HG03575 (cell line): Measurements from ENCODE around the gene POLR1H.

ENCODE experiments used
- ATAC-seq: cut with Tn5 transposase; IDR thresholded peaks from one replicate; pipeline ENCODE4 v1.9.1; 2021; ENCODE audit not compliant: unreplicated experiment, insufficient number of reproducible peaks, low FRiP score; ENCODE audit errors: extremely low read depth

POLR1H gene

DNA sequence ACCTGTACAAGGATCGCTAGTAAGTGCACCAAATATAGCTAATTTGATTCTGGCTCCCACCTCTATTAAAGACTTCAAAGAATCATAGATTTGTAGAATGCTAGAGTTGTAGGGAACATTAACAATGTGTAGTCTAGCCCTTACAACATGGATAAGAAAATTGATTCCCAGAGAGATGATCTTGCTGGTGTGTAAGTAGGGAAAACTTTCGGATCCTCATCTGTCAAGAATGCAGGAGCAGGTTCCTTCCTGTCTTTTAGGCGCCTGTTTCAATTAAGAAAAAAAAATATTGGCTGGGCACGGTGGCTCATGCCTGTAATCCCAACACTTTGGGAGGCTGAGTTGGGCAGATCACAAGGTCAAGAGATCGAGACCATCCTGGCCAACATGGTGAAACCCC is 26.8 kb downstream of the POLR1H start:
- no peak for ATAC-seq

DNA sequence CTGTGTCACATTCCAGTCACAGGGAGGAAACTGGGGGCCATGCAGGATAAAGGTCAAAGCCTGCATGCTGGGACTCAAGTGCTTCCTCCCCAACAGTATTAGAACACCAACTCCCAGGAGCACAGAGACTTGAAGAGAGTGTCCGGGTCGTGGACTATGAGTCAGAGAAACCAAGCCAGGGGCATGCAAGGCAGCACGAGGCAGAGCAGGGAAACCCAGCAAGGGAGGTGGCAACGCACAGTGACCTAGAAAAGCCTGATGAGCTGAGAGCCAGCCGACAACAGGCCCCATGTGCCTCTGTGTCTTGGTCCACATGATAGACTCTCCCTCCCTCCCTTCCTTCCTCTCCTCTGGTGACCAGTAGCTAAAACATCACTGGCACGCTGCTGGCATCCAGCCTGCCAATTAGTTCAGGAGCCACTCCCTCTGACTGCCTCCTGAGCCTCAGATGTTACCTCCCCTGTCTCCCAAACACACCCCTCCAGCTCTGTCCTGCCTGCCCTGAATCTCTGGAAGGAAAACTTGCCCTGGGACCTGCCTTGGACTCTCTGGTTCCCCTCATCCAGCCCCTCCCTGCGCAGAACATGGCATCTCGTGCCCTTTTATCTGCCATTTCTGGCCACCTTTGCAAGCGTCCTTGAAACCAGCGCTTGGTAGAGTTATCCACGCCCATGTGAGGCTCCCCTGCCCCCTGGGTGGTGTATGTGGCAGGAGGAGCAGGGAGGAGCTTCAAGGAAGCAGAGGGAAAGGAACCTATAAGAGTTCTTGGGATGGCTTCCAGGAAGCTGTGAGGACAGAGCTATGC is 30.7 kb downstream of the POLR1H start:
- no peak for ATAC-seq

DNA sequence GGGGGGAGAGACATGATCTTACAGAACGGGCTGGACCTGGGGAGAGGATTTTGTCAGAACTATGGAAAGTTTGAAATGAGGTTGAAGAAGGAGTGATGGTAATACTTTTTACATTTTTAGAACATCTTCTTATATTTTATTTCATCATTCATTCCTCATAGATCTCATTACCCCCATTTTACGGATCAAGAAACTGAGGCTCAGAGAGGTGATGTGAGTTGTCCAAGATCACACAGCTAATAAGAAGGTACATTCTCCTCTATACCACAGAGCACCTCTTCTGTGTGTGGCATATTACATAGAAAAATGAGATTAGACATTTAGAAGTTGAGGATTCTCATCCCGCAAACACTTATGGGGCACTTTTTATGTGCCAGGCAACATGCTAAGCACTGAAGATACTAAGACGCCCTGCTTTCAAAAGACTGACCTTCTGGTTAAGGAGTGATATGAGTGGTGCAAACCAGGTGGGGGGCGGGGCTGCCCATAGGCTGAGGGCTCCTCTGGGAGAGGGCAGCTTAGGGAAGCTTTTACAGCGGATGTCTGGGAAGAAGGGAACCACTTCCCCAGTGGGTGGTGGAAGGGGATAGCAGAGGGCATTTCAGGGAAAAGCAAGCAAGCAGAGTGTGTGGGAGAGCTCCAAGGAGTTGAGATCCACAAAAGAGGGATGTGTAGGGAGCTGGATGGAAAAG is 31.9 kb downstream of the POLR1H start:
- no peak for ATAC-seq

DNA sequence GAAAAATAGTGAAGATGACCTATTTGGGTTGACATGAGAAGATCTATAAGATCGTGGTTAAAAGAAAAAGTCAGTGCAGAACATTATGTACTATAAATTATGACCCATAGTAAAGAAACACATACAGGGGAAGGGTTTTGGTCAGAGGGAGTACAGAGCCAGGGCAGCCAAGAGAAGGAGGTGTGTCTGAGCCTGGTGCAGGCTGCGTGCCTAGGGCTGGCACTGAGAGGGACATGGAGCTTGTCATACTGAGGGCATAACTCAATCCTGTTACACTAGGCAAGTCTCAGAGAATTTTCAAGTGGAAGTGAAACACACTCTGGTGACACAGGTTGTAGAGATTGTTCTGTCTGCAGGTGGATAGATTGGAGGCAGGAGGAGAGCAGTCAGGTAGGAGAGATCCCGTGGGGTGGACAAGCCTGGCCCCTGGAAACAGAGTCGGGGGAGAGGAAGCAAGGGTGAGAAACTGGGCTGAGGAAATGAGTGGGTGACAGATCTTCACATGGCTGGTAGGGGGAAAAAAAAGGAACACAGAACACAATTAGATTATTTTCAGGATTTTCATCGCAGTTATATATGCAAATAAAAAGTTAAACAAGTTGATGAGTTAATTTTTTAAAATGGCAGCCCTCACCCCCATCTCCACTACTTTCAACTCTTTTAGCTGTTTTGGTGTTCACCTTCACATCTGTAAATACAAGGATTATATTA is 33.0 kb downstream of the POLR1H start:
- no peak for ATAC-seq

DNA sequence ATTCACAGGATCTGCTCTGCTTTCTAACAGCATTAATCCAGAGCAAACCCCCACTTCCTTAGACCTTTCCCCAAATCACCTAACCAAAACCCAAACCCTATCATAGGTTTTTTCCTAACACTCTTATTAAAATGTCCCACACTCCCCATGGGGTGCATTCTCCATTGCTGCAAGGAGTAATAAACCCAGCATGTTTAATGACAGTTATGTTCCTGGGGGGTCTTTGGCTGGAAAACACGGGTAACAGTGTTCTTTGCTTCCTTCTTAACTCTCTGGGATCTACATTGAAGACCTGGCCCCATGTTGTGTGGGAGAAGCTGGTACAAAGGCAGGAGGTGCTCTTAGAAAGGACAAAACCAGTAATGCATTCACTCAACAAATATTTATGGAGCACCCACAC is 35.8 kb downstream of the POLR1H start:
- no peak for ATAC-seq

DNA sequence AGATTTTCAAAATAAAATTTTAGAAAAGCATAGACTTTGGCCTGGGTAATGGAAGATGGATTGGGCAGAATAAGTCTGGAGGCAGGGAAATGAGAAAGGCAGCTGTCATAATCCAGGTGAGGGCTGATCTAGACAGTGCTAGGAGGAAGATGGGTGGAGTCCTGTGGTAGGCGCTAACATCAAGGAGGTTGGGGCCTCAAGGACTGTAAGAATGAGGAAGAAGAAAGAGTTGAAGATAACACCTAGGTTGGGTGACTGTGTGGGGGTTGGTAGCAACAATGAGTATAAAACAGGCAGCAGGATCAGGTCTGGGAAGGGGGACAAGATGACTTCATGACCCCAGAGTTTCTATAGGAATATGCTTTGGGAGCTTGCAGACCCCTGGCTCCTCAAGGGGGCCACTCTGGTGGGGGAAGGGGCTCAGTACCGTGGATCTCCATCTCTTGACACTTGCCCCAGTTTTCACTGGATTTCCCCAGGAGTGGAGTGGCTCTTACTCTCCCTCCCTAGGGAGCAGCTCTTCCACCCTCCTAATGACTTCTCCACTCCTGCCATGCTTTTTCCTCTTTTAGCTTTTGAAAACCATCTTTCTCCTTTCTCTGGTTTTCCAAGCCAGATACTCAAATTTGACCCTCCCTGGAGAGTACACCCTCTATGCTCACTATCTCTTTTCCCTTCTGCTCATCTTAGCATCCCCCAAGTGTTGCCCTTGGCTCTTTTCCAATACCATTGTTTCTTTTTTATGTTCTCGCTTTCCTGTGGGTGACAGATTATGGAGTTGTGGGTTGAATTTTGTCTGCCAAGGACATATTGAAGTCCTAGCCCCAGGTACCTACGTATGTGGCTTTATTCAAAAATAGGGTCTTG is 37.1 kb downstream of the POLR1H start:
- ATAC-seq, result no peak

DNA sequence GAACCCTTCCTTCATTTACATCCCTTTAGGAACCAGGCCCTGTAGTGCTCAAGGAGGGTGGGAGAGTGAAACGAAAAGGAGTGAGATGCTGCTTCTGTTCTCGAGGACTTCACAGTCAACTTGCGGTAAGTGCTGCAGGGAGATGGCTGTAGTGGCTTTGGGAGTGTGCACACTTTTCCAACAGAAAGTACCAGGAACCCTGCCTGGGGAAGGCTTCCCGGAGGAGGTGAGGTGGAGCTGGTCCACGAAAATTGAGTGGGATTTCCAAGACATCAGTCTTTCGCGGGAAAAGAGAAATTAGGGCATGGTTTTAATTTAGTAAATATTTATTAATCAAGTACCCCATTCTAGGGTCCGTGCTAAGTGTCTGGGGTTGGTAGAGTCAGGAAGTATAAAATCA is 39.1 kb downstream of the POLR1H start:
- no peak for ATAC-seq

DNA sequence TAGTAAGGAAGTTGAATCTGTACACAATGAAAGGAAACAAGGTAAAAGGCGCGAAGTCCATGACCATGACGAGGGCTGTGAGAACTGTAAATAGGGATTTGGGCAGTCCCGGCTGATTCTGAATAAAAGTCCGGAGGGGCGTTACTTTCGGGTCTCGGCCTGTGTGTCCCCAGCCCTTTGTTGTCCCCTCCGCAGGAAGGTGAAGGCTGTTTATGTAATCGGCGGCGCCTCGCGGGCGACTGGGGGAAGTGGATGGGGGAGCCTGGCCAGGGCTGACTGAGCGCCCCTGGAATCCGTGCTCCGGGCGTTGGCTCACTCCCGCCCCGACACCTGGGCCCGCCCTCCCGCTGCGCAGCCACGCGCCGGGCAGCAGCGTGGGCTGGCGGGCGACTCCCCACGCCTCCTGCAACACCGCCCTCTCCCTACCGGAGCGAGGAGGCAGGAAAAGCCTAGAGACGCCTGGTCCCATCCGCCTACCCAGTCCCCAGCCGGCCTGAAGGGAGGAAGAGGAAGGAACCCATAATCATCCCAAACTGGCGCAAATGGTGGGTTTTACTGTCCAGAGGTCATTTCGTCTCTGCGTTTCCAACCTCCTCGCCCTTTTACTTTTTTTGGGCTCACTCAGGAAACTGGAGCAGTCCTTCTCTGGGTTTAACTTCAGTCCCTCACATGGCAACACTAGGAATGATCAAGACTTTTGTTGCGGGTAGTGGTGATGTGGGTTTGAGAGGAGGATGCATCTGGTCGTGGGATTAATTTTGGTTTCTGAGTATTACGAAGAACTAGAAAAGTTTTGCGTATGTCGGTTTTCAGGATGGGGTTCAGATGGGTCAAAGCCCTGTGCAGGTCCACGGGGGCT is 39.7 kb downstream of the POLR1H start:
- no peak for ATAC-seq

DNA sequence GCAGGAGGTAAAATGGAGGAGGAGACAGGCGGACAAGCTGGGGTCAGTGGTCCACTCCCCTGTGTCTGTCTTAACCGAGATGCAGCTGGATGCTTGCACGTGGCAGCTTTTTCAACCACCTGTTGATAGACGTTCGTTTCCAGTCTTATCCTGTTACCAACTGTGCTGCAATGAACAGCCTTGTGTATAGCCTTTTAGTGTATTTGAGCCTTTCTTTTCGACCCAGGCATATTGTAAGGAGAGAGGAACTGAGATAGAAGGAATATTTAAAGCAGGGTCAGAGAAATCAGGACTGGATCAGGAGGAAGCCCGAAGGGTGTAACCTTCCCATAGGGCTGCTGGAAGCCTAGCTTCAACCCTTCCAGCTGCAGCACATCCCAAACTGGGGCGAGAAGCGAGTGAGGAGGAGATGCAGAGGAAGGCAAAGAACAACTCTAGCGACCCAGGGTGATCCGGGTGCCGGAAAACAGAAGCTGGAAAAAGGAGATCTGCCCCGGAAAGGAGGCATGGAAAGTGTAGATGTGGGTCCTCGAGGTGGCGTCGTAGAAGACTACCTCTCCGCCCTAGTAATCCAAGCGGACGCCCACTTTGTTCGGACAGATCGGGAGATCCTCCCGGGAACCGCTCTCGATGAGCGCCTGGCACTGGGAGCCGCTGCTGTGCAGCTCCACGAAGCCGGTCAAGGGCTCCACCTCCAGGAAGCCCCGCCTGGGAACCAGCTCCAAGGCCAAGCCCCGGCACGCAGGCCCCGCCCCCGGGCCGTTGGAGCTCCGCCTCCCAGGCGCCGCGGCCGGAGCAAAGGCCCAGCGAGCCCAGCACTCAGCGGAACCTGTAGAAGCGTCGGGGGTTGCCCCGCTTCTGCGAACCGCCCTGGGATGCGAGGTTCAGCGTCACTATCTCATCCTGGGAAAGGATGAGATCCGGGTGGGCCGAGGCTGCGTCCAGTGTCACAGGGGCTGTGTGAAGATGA is 40.7 kb downstream of the POLR1H start:
- ATAC-seq, result no peak

DNA sequence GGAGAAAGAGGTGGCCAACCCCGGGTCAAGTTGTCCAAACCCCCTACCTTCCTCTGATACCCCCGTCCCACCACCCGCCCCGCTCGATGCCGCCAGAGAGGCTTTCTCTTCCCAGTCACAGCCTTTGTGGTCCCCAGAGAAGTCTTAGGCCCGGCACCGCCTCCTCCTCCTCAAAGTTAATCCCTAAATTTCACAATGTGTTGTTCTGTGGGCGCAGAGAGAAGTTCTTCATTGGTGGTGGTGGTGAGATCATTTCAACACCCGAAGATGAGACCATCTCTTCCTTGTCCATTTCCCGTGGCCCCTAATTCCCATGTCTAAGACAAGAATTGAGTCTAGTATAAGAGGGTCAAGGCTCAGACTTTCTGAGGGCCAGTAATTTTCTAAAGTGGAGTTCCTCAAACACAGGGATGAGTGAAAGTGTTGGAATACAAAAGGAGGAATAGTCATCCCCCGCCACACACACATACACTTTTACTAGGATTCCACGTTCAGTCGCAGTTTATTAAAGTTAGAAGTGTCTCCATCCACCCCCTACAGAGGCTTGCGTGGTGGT is 41.4 kb downstream of the POLR1H start:
- ATAC-seq, result no peak

DNA sequence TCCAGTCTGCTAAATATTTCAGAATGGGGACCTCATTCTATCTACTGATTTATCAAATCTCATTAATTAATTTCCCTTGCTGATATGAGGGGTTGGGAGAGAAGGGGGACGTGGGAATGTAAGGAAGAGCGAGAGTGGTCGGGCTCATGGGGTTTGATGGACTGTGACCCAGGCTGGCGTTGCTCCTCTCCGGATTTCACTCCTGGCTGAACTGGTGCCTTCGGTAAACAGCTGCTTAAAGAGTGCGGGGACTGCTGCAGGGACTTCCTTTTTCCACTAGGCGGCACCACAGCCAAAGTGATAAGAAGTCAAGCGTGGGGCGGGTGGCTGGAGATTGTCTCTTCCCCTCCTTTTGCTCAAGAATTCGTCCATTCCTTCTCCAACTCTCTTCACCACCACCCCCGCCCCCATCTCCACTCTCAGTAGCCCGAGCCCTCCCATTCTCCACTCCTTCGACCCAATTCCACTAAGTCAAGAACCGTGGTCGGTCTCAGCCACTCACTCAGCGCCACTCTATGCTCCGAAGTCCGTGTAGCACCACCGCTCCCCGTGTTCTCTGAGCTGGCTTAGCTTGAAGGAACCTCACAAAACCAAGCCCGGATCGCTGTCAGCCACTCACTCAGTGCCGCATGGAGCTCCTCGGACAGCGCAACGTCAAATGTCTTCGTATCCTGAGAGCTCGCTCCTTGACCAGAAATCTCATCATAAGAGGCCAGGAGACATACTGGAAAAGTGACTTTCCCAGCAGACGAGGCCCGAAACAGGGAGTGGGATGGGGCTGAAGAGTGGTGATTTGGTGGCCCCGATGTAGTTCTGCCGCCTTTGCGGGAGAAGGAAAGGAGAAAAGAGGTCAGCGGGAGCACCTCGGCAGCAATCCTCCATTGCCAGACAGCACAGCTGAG is 42.2 kb downstream of the POLR1H start:
- no peak for ATAC-seq

DNA sequence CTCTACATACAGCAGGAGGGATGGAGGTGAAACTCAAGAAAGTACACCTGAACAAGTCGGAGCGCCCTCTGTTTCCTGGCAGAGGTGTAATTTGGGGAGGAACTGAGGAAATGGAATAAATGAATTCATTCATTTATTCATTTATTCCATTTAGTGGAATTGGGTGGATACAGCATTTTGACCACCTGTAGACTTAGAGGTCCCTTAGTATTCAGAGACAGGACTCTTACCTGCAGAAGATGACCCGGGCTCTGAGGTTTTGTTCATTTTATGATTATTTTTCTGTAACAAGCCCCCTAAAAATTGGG is 42.8 kb downstream of the POLR1H start:
- ATAC-seq, result no peak

DNA sequence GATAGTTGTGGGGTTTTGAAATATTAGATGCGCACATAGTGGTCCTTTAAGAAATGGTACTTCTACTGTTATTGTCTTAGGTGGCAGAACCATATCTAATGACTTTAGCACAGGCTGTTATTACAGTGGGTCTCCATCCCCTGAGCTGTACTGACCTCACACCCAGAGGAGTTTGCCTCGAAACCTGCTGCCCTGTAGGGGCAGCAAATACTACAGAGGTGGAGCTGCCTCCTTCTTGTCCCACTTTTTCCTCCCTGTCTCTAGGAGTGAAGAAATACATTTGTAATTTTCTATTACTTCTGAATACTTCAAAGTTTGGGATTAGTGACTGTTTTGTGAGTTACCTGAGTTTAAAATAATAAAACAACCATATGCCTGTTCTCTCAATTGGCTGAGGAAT is 43.6 kb downstream of the POLR1H start:
- no peak for ATAC-seq

DNA sequence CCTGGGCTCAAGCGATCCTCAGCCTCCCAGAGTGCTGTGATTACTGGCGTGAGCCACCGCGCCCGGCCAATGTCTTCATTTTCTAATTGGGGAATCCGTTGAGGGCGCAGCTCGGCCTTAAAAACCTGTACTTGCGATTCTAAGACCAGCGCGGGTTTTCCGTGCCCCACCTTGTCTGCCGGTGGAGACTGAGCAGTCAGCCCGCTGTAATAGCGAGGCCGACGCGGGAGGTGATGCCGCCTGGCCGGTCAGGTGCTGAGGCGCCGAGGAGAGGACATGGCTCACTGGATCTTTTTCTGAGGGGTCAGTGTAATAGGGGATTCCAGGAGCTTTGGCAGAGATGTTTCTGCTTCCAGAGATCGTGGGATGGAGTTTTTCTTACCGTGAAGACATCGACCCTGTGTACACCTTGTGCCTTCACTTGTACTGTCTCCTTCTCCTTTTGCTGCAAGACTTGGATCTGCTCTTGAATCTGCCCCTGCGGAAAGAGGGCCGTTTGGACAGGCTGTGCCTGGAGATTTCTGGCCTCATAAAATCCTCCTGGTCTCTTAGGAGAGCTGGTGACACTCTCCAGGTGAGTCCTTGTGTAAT is 50.3 kb downstream of the POLR1H start:
- ATAC-seq, result no peak

DNA sequence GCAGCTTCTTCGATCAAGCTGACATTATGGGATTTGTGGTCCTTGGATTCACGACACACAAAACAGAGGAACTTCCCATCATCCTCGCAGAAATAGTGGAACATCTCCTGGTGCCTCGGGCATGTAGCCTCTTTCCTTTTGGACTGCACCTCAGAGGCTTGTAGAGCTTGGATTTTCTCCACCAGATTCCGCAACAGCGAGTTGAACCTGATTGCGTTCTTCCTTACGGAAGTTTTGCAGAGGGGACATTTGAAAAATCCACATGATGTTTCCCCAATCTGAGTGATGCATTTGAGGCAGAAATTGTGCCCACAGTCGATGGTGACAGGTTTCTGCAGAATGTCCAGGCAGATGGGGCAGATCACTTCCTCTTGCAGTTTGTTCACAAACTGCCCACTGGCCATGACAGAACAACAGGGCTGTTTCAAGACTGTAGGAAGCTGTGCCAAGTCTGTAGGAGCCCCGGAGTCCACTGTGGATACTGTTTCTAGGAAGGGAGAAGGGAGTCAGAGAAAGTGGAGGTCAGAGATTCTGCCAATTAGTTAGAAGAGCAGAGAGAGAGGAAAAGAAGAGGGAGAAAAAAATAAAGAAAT is 51.4 kb downstream of the POLR1H start:
- no peak for ATAC-seq
